GM19455 (cell line): ENCODE results near the gene PLCB4.

Experiments used
- ATAC-seq: cut with Tn5 transposase; IDR thresholded peaks from one replicate; pipeline ENCODE4 v1.9.1; 2021; ENCODE audit not compliant: unreplicated experiment

The PLCB4 gene

GRCh38 chr20:9166153-9166780 is 97.4 kb downstream of the PLCB4 start:
- ATAC-seq, result no peak

GRCh38 chr20:9169409-9169808 is 100.5 kb downstream of the PLCB4 start:
- no peak for ATAC-seq

- no peak for ATAC-seq
Observed at GRCh38 chr20:9172851-9173250, 104.0 kb downstream of the PLCB4 start.

- ATAC-seq, result no peak
Observed at GRCh38 chr20:9177278-9177677, 108.4 kb downstream of the PLCB4 start.

GRCh38 chr20:9179193-9179802 is 110.4 kb downstream of the PLCB4 start:
- no peak for ATAC-seq

GRCh38 chr20:9179867-9180266 is 111.0 kb downstream of the PLCB4 start:
- ATAC-seq, result no peak

GRCh38 chr20:9180481-9181257 is 111.8 kb downstream of the PLCB4 start:
- no peak for ATAC-seq

- ATAC-seq, result no peak
Observed at GRCh38 chr20:9185511-9185910, 116.6 kb downstream of the PLCB4 start.

GRCh38 chr20:9186396-9186795 is 117.5 kb downstream of the PLCB4 start:
- no peak for ATAC-seq

- ATAC-seq, result no peak
Observed at GRCh38 chr20:9195031-9195430, 126.1 kb downstream of the PLCB4 start.

GRCh38 chr20:9196110-9196509 is 127.2 kb downstream of the PLCB4 start:
- ATAC-seq, result no peak

GRCh38 chr20:9198460-9198859 is 129.6 kb downstream of the PLCB4 start:
- ATAC-seq, result no peak

- ATAC-seq, result no peak
Observed at GRCh38 chr20:9200196-9200595, 131.3 kb downstream of the PLCB4 start.

- ATAC-seq, result no peak
Observed at GRCh38 chr20:9200620-9201019, 131.7 kb downstream of the PLCB4 start.

- no peak for ATAC-seq
Observed at GRCh38 chr20:9202420-9203080, 133.7 kb downstream of the PLCB4 start.

- no peak for ATAC-seq
Observed at GRCh38 chr20:9203081-9203447, 134.2 kb downstream of the PLCB4 start.

GRCh38 chr20:9204979-9205378 is 136.1 kb downstream of the PLCB4 start:
- no peak for ATAC-seq

GRCh38 chr20:9206486-9206885 is 137.6 kb downstream of the PLCB4 start:
- no peak for ATAC-seq

GRCh38 chr20:9207253-9207652 is 138.4 kb downstream of the PLCB4 start:
- ATAC-seq, result no peak

- no peak for ATAC-seq
Observed at GRCh38 chr20:9210356-9210755, 141.5 kb downstream of the PLCB4 start.

- no peak for ATAC-seq
Observed at GRCh38 chr20:9211016-9211760, 142.3 kb downstream of the PLCB4 start.
